SK-N-MC (cell line): ENCODE results near the gene ITGB1BP2.

ENCODE experiments used
- EZH2 ChIP-seq: fragments of 200-600 bp; sonication (generic); IDR thresholded peaks from one replicate; pipeline ENCODE4 v1.6.1; 2017; ENCODE audit warnings: antibody characterized with exemption
- FOXP2 ChIP-seq: optimal IDR thresholded peaks from 2 replicates; pipeline ENCODE3; 2011; ENCODE audit warnings: mild to moderate bottlenecking, moderate library complexity; ENCODE audit not compliant: insufficient read depth; ENCODE audit errors: extremely low read length, control extremely low read depth
- POLR2AphosphoS5 ChIP-seq: IDR thresholded peaks from 2 replicates; pipeline ENCODE4 v1.6.1; 2012; ENCODE audit warnings: mild to moderate bottlenecking, low read depth, low read length, borderline replicate concordance

- TF ChIP-seq EZH2 (no peak), POLR2AphosphoS5 (peak; percentile 52; the same call in 1 of the 2 replicates), FOXP2 (no peak)
Measured at GRCh38 chrX:71301195-71301924, at the start of gene ITGB1BP2.
